Central memory CD8-positive, alpha-beta T cell (primary cell): ENCODE measurements around the gene IL17C.

Experiments
- ATAC-seq: fragments of 150-1000 bp; cut with Tn5 transposase; replicated peaks from 2 replicates; pipeline ENCODE4 v1.10.0; 2022; ENCODE audit warnings: mild to moderate bottlenecking, moderate FRiP score, moderate number of reproducible peaks; ENCODE audit not compliant: poor library complexity, severe bottlenecking; ENCODE audit errors: extremely low read depth
- DNase-seq, 2 donors: peaks; one replicate each; pipeline ENCODE4 v3.0.0; 2021; ENCODE audit warnings: low spot score in 2 of 2
- H3K27ac Mint-ChIP-seq: one replicate; pipeline ENCODE4 v1.8.0; 2022; ENCODE audit warnings: low read depth, mild to moderate bottlenecking, moderate library complexity, mixed read lengths
- H3K27me3 Mint-ChIP-seq: one replicate; pipeline ENCODE4 v1.8.0; 2022; ENCODE audit warnings: mixed read lengths
- H3K36me3 Mint-ChIP-seq: one replicate; pipeline ENCODE4 v1.8.0; 2022; ENCODE audit warnings: mild to moderate bottlenecking, moderate library complexity, mixed read lengths; ENCODE audit not compliant: insufficient read depth
- H3K4me1 Mint-ChIP-seq: one replicate; pipeline ENCODE4 v1.8.0; 2022; ENCODE audit warnings: mixed read lengths
- H3K4me3 Mint-ChIP-seq: one replicate; pipeline ENCODE4 v1.8.0; 2022; ENCODE audit warnings: mild to moderate bottlenecking, moderate library complexity, mixed read lengths
- H3K9me3 Mint-ChIP-seq: one replicate; pipeline ENCODE4 v1.8.0; 2022; ENCODE audit warnings: mixed read lengths

Gene IL17C

DNA sequence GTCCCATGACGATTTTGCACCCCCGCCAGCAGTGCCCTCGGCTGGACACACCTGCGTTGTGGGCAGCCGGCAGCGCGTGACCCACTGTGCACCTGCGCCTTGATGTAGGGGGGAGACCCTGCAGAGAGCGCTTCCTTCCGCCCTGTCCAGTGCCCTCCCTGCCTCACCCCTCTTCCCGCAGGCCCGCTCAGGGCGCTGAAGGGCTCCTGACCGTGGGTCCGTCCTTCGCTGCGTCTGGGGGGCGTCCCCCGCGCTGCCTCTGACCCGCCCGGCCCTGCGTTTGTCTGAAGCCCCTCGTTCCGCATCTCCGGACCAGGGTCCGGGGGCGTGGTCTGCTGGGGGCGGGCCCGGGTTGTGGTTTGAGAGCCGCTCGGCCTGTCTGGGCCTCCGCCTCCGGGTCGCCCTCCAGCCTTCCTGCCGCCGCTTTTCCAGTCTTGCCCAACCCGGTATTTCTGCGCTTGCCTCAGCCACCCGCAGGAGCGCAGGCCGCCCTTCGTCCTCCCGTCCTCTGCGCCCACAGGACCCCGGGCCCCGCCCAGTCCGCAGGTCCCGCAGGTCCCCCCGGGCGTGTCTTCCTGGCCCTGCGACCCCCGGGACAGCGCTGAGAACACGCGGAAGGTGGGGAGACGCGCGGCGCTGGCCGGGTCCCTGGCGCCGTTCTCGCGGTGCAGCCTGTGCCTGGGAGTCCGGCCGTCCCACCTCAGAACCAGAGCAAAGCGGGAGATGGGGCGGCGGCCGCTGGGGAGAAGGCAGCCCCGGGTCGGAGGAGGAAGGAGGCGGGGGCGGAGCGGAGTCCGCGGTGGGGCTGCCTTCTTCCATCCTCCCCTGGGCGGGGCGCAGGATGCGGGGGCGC lies 4.0 kb upstream of the IL17C start:
- Mint-ChIP-seq H3K27me3 (no peaks in the 10 kb centered on the region), H3K4me1 (peaks cover 33% of the 10 kb centered on the region), H3K9me3 (no peaks in the 10 kb centered on the region), H3K36me3 (peaks cover 37% of the 10 kb centered on the region), H3K27ac (peak overlapping the region; percentile 74), H3K4me3 (peak overlapping the region; percentile 87)
- peak; percentile 38 for ATAC-seq
- DNase-seq, result peak; percentile 54 to 55

DNA sequence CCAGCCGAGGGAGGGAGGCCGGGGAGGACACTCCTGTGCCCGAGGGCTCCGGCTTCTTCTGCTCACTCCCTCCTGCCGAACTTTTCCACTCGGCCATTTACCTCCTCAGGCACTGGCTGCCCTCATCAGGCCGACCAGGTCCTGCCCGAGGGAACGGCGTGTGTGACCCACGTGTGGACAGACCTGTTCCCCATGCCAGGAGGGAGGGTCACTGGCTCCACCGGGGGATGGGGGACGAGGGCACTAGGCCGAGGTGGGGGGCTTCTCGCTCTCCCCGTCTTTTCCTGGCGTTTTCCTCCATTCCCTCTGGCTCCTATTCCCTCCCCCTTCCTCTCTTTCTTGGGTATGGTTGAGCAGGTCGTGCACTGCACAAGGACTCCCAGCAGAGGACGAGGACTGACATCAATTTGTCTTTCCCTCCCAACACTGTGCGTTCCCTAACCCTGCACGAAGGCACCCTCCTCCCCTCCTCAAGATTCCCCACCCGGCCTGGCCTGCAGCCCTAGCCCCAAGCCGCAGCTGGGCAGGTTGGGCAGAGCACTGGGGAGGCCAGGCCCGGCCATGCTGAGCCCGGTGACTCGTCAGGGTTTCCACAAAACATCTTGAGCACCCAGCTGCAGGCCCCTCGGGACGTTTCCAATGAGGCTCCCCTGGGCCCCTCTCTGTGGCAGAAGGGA lies 3.2 kb upstream of the IL17C start:
- peak overlapping the region; percentile 87 for H3K4me3 Mint-ChIP-seq
- no peak for ATAC-seq
- H3K36me3 Mint-ChIP-seq, result peaks cover 33% of the 10 kb centered on the region
- peak overlapping the region; percentile 74 for H3K27ac Mint-ChIP-seq
- peaks cover 37% of the 10 kb centered on the region for H3K4me1 Mint-ChIP-seq
- no peak for DNase-seq
- H3K9me3 Mint-ChIP-seq, result no peaks in the 10 kb centered on the region
- H3K27me3 Mint-ChIP-seq, result peaks cover 3% of the 10 kb centered on the region

DNA sequence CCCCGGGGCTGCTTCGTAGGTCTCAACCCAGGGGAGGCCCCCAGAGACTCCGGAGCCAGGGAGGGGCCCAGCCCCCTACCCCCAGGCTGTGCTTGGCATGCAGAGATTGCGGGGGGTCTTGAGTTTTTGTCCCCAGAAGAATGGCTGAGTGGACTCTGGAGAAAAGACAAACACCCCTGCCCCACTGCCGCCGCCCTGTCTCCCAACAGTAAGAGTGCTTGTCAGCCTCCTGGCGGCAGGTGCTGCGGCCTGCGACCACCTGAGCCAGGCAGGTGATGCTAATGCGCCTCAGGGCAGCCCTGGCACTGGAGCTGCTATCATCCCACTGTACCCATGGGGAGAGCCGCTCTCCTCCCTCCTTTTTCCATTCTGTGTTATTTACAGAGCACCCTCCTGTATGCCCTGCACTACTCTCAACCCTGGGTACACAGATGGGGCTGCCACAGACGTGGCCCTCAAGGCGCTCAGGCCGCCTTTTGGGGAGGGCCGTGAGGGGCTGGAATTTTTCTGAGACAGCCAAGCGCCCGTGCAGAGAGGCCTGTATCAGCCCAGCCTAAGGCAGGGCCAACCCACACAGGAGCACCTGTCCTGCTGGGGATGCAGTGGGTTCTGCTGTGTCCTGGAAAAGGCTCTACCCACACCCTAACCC lies 2.6 kb upstream of the IL17C start:
- H3K4me3 Mint-ChIP-seq, result peak overlapping the region; percentile 87
- peaks cover 44% of the 10 kb centered on the region for H3K4me1 Mint-ChIP-seq
- peaks cover 9% of the 10 kb centered on the region for H3K27me3 Mint-ChIP-seq
- ATAC-seq, result no peak
- H3K36me3 Mint-ChIP-seq, result peaks cover 37% of the 10 kb centered on the region
- peak overlapping the region; percentile 74 for H3K27ac Mint-ChIP-seq
- no peaks in the 10 kb centered on the region for H3K9me3 Mint-ChIP-seq
- no peak for DNase-seq

DNA sequence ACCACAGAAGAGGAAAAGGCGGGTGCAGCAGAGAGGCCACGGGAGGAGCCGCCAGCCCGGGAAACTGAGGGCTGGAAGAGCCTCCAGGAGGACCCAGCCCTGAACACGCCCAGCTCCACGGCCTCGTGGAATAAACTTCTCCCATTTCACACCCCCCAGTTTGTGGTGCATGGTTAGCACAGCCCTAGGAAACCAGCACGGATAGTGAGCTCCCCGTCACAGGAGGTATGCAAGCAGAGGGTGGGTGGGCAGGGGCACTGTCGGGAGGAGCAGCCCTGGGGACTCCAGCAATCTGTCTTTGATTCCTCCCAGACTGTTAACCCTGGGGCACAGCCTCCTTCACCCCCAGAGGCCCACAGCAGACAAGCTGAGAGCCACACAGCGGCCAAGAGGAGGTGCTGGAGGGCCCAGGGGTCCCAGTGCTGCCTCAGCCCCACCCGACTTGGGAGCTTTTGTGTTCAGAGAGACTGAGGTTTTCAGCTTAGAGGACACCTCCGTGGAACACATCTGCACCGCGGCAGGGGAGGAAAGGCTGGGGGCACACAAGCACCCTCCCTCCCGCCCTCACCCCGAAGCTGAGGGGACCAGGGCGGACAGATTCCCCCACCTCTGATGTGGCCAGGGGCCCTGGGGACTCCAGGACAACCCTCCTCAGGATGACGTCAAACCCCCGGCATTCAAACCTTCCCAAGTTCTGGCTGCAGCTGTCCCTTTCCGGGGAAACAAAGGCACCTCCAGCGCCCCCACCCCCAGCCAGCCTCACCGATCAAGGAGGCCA lies 1.7 kb upstream of the IL17C start:
- no peaks in the 10 kb centered on the region for H3K9me3 Mint-ChIP-seq
- H3K4me1 Mint-ChIP-seq, result peaks cover 45% of the 10 kb centered on the region
- H3K36me3 Mint-ChIP-seq, result peaks cover 33% of the 10 kb centered on the region
- H3K27me3 Mint-ChIP-seq, result peaks cover 9% of the 10 kb centered on the region
- peak overlapping the region; percentile 47 for H3K4me3 Mint-ChIP-seq
- H3K27ac Mint-ChIP-seq, result peak overlapping the region; percentile 93
- DNase-seq (no peak), ATAC-seq (peak; percentile 10)

DNA sequence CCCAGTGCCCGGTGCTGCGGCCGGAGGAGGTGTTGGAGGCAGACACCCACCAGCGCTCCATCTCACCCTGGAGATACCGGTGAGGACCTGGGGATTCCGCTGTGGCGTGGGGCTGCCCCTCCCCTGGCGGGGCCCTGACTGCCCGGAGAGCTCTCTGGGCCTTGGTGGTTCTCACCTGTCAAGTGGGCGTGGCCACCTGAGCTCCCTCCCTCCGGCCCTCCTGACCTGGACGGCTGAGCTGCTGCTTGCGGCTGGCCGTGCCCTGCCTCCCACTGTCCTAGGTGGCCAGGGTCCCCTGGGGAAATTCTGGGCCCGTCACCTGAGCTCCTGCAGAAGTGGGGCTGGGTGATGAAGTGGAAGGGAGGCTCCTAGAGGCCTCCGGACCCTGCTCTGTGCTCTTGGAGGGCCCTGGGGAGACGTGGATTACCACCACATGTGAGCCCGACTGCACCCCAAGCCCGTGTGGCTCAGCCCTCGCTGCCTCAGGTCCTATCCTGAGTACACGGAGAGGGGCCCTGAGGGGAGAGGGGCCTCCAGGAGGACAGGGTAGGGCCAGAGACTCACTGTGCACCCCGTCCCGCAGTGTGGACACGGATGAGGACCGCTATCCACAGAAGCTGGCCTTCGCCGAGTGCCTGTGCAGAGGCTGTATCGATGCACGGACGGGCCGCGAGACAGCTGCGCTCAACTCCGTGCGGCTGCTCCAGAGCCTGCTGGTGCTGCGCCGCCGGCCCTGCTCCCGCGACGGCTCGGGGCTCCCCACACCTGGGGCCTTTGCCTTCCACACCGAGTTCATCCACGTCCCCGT lies 1.1 kb downstream of the IL17C start:
- peak overlapping the region; percentile 76 for H3K27ac Mint-ChIP-seq
- peak overlapping the region; percentile 6 for H3K4me3 Mint-ChIP-seq

DNA sequence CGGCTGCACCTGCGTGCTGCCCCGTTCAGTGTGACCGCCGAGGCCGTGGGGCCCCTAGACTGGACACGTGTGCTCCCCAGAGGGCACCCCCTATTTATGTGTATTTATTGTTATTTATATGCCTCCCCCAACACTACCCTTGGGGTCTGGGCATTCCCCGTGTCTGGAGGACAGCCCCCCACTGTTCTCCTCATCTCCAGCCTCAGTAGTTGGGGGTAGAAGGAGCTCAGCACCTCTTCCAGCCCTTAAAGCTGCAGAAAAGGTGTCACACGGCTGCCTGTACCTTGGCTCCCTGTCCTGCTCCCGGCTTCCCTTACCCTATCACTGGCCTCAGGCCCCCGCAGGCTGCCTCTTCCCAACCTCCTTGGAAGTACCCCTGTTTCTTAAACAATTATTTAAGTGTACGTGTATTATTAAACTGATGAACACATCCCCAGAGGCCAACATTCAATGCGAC lies 1.7 kb downstream of the IL17C start:
- ATAC-seq, result no peak
- DNase-seq, result no peak
- Mint-ChIP-seq H3K4me1 (peaks cover 59% of the 10 kb centered on the region), H3K36me3 (peaks cover 37% of the 10 kb centered on the region), H3K9me3 (no peaks in the 10 kb centered on the region), H3K4me3 (peak overlapping the region; percentile 6), H3K27ac (peak overlapping the region; percentile 76), H3K27me3 (peaks cover 9% of the 10 kb centered on the region)

More for the DNA sequence above, 1.1 kb downstream of the IL17C start:
- DNase-seq (no peak), ATAC-seq (no peak)
- peaks cover 37% of the 10 kb centered on the region for H3K36me3 Mint-ChIP-seq
- H3K9me3 Mint-ChIP-seq, result no peaks in the 10 kb centered on the region
- H3K4me1 Mint-ChIP-seq, result peaks cover 54% of the 10 kb centered on the region
- H3K27me3 Mint-ChIP-seq, result peaks cover 9% of the 10 kb centered on the region

DNA sequence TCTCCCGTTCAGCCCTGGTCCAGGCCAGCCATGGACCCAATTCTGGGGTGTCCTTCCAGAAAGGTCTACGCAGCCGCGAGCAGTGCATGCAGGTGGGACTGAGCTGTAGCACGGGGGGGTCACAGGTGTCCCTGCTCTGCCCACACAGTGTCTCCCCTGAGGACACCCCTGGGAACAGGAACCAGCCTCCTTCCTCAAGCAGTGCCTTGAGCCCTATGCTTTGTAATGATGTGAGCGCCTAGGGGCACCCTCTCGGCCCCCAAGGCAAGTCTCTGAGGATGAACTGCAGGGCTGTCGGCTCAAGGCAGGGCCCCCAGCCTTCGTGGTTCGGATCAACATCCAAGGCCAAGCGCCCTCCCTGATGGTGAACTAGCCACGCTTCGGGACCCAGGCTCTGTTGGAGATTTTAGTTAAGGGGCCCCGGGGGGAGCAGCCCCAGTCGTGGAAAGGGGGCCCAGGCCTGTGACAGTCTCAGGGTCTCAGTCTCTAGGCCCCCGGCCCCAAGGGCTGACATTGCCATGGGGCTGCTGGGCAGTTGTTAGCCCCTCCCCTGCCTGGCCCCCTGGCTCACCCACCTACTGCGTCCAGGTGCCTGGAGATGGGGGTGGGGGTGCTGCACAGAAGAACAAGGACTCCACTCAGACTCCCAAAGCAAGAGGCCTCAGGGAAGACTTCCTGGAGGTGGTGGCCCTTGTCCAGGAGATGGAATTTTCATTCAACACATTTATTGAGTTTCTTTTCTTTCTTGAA lies 2.3 kb downstream of the IL17C start:
- Mint-ChIP-seq H3K9me3 (no peaks in the 10 kb centered on the region), H3K27me3 (peaks cover 9% of the 10 kb centered on the region), H3K36me3 (peaks cover 38% of the 10 kb centered on the region), H3K4me3 (peak overlapping the region; percentile 6), H3K4me1 (peaks cover 57% of the 10 kb centered on the region), H3K27ac (peak overlapping the region; percentile 76)
- DNase-seq (no peak), ATAC-seq (no peak)

DNA sequence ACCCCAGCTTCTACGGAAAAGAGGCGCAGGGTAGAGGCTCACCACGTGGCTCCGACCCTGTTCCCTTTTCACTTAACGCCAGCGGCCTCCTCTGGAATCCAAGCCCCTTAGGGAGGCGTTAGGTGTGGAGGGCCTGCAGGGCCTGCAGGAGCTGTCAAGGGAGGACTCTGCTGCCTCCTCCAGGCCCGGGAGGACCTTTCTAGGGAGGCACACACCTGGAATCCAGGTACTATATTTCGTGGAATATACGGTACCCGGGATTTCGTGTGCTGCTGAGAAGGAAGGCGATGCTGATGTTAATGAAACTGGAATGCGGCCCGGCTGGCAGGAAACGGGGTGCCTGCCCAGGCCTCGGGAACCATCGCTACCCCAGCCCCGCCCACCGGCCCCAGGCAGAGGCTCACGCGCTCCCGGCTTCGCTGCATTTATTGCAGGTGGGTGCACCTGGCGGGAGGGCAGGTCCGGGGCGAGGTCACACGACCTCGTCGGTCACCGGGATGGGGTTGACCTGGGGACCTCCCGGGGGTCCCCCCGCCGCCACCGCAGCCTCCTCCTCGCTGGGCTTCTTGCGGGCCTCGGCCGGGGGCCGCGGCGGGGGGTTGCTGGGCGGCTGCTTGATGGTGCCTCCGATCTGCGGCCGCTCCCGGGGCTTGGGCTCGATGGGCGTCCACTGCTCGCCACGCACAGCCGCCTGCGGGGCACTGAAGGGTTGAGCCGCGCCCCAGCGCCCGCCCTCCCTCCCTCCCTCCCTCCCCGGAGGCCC lies 4.7 kb downstream of the IL17C start:
- Mint-ChIP-seq H3K4me3 (no peak overlapping the region), H3K27me3 (peaks cover 9% of the 10 kb centered on the region), H3K9me3 (no peaks in the 10 kb centered on the region), H3K4me1 (peaks cover 40% of the 10 kb centered on the region), H3K36me3 (peaks cover 34% of the 10 kb centered on the region), H3K27ac (no peak overlapping the region)
- ATAC-seq (no peak), DNase-seq (no peak)

DNA sequence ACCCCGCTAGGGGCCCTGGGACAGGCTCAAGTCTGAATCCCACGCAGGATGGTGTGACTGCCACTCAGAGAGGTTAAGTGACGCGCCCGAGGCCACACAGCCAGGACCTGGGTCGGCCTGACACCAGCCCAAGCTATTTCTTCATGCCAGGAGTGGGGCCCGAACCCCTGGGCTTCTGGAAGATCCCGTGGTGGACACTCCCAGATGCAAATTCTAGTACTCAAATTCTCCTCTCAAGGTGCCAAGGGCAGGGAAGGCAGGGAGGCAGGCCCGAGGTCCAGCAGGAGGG lies 5.2 kb downstream of the IL17C start:
- H3K4me3 Mint-ChIP-seq, result no peak overlapping the region
- no peak for ATAC-seq
- H3K4me1 Mint-ChIP-seq, result peaks cover 34% of the 10 kb centered on the region

DNA sequence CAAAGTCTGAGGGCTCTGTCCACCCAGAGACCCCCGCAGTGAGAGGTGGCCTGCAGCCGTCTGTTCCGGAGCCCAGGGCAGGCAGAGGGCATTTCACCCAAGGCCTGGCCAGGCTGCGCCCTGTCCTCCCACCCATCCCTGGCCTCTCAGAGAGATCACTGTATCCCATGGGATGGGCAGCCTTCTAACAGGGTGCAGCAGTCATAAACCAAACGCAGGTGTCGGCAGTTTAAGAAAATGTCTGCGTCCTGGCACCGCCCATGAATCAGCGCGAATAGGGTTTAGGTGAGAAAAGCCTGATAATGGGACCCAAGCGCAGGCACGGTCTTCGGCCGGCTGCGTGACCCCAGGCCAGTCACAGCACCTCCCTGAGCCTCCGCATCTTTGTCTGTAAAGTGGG lies 7.1 kb downstream of the IL17C start:
- Mint-ChIP-seq H3K4me3 (no peak overlapping the region), H3K9me3 (no peaks in the 10 kb centered on the region), H3K27ac (no peak overlapping the region), H3K36me3 (peaks cover 44% of the 10 kb centered on the region), H3K27me3 (peaks cover 2% of the 10 kb centered on the region), H3K4me1 (peaks cover 31% of the 10 kb centered on the region)
- no peak for ATAC-seq
- DNase-seq, result no peak

More for the DNA sequence above, 5.2 kb downstream of the IL17C start:
- Mint-ChIP-seq H3K27me3 (peaks cover 9% of the 10 kb centered on the region), H3K27ac (no peak overlapping the region), H3K36me3 (peaks cover 37% of the 10 kb centered on the region), H3K9me3 (no peaks in the 10 kb centered on the region)
- no peak for DNase-seq

DNA sequence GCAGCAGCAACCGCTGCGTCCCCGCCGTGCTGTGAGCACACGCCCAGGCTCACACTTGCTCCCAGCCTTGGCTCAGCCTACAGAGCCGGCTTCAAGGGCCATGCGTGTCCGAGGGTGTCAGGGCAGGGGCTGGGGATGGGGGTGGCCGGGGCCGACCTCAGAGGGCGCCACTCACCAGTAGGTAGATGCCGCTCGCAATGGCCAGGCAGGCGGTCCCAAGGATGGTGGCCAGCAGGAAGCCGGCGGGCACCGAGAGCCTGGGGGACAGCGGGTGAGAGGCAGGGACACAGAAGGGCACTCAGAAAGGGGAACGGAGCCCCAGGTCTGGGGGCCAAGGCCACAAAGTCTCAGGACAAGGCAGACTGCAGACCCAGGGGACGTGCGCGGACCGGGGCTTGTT lies 7.6 kb downstream of the IL17C start:
- Mint-ChIP-seq H3K36me3 (peaks cover 43% of the 10 kb centered on the region), H3K27me3 (no peaks in the 10 kb centered on the region), H3K27ac (no peak overlapping the region), H3K4me1 (peaks cover 27% of the 10 kb centered on the region), H3K4me3 (no peak overlapping the region), H3K9me3 (no peaks in the 10 kb centered on the region)
- no peak for ATAC-seq
- no peak for DNase-seq
